SIG-M5 treated with dmso at 0.1 percent for 504 hours (cell line): Measurements from ENCODE around the gene MIEN1.
"Not testable (repeated sequence)": the region's sequence is repeated elsewhere in the genome, so short reads cannot be mapped to it uniquely, and the experiment has no call there.

ENCODE experiments used
- DNase-seq: peaks from one replicate; lab custom pipeline; 2025; ENCODE audit not compliant: unreplicated experiment; lab: John Stamatoyannopoulos, UW

Gene MIEN1

DNA sequence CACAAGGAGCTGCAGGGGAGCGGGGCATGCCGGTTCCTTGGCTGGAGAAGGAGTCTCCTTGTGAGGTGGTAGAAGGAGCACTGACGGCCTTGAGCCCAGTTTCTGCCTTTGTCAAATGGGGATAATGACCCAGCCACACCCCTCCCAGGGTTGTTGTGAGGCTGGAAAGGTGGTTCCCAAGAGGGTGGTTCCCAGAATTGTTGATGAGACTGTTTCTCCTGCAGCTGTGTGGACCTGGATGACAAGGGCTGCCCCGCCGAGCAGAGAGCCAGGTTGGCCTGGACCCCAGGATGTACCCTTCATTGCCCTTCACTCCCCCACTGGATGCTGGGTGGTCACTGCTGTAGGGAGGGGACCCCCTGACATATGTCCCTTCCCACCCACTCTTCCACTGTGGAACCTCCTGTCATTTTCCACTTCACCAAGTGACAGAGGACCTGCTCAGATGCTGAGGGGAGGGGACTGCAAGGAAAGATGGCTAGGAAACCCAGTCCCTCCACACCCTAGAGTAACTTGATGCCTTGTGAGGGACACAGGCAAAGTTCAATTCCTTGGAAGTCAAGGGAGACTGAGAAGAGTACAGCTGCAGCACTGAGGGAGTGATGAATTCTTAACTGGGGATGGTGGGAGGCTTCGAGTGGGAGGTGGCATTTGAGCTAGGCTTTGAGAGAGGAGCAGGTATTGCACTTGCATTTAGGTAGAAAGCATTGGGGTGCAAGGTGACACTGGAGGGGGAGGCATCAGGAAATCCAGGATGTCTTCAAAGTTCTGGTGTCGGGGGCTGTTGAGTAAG is 10.6 kb downstream of the MIEN1 start:
- no peak for DNase-seq

DNA sequence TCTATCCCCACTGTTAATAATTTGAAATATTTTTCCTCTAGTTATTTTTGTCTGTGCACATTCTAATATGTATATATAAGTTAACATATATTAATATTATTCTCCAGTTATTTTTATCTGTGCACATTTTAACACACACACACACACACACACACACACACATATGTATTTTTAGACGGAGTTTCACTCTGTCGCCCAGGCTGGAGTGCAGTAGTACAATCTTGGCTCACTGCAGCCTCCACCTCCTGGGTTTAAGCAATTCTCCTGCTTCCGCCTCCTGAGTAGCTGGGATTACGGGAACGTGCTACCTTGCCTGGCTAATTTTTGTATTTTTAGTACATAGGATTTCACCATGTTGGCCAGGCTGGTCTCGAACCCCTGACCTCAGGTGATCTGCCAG is 12.7 kb downstream of the MIEN1 start:
- DNase-seq: no peak

DNA sequence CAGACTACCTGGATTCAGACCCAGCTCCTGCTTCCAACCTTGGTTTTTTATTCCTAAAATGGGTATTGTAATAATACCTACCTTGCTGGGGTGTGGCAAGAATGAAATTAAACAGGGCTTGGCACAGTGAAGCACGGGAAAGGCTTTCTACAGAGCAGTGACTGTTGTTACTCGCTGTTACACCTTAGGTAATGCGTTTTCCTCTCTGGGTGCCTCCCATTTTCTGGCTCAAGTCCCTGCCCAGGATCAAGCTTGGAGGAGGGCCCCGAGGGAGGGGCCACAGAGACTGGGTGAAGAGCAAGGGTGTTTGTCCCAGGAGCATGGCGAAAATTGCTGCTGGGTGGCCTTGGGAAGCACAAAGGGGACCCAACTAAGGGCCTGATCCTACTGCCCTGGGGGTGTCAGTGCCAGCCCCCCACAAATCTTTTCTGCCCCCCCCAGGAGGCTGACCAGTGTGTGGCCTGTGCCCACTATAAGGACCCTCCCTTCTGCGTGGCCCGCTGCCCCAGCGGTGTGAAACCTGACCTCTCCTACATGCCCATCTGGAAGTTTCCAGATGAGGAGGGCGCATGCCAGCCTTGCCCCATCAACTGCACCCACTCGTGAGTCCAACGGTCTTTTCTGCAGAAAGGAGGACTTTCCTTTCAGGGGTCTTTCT is 13.3 kb downstream of the MIEN1 start:
- no peak for DNase-seq

DNA sequence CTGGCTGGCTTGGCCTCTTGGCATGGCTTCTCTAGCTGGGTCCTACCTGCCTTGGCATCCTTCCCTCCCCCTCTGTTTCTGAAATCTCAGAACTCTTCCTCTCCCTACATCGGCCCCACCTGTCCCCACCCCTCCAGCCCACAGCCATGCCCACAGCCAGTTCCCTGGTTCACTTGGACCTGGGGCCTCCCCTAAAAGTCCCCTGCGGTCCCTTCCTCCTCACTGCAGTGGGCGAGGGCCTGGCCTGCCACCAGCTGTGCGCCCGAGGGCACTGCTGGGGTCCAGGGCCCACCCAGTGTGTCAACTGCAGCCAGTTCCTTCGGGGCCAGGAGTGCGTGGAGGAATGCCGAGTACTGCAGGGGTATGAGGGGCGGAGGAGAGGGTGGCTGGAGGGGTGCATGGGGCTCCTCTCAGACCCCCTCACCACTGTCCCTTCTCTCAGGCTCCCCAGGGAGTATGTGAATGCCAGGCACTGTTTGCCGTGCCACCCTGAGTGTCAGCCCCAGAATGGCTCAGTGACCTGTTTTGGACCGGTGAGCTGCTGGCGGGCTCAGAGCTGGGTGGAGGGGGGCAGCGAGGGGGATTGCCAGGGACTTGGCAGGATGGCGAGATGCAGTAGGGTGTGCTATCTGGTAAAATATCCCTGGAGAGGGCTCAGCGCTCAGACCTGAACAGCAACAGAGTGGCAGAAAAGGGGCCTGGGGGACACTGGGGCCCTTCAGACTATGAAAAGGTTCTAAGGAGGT is 14.1 kb downstream of the MIEN1 start:
- no peak for DNase-seq

DNA sequence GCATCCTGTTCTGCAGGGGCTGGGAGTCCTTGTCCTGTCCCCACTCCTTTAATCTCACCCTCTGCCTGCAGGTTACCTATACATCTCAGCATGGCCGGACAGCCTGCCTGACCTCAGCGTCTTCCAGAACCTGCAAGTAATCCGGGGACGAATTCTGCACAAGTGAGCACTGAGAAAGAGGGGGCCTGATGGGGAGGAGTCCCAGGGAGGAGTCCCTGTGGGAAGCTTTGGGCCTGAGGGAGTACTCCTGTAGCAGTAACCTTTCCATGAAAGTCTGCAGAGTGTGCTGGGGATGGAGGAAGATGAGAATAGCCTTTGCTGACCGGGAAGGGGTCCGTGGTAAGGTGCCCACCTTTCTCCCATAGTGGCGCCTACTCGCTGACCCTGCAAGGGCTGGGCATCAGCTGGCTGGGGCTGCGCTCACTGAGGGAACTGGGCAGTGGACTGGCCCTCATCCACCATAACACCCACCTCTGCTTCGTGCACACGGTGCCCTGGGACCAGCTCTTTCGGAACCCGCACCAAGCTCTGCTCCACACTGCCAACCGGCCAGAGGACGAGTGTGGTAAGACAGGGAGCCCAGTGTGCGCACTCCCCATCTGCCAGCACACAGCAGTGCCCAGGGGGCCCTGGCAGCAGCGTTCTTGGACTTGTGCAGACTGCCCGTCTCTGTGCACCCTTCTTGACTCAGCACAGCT is 14.8 kb downstream of the MIEN1 start:
- no peak for DNase-seq

DNA sequence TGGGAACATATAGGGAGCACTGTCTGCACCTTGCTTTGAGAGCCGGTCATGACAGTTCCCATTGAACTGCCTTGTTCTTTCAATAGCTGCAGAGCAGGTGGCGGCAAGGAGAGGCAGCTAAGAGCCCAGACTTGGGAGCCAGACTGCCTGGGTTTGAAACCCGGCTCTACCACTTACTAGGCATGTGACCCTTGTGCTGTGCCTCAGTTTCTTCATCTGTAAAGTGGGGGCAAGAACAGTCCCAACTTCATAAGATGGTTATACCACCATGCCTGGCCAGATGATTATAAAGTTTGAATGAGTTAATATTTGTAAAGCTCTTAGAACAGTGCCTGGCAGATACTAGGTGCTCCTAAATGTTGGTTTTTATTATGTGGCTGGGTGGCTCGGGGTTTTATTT is 16.1 kb downstream of the MIEN1 start:
- DNase-seq: no peak

DNA sequence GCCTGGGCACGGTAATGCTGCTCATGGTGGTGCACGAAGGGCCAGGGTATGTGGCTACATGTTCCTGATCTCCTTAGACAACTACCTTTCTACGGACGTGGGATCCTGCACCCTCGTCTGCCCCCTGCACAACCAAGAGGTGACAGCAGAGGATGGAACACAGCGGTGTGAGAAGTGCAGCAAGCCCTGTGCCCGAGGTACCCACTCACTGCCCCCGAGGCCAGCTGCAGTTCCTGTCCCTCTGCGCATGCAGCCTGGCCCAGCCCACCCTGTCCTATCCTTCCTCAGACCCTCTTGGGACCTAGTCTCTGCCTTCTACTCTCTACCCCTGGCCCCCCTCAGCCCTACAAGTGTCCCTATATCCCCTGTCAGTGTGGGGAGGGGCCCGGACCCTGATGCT is 18.5 kb downstream of the MIEN1 start:
- DNase-seq: no peak

DNA sequence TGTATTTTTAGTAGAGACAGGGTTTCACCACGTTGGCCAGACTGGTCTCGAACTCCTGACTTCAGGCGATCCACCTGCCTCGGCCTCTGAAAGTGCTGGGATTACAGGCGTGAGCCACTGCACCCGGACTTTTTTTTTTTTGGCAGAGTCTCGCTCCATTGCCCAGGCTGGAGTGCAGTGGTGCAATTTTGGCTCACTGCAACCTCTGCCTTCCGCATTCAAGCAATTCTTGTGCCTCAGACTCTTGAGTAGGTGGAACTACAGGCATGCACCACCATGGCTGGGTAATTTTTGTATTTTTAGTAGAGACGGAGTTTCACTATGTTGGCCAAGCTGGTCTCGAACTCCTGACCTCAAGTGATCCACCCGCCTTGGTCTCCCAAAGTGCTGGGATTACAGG is 19.3 kb downstream of the MIEN1 start:
- not testable (repeated sequence) for DNase-seq

DNA sequence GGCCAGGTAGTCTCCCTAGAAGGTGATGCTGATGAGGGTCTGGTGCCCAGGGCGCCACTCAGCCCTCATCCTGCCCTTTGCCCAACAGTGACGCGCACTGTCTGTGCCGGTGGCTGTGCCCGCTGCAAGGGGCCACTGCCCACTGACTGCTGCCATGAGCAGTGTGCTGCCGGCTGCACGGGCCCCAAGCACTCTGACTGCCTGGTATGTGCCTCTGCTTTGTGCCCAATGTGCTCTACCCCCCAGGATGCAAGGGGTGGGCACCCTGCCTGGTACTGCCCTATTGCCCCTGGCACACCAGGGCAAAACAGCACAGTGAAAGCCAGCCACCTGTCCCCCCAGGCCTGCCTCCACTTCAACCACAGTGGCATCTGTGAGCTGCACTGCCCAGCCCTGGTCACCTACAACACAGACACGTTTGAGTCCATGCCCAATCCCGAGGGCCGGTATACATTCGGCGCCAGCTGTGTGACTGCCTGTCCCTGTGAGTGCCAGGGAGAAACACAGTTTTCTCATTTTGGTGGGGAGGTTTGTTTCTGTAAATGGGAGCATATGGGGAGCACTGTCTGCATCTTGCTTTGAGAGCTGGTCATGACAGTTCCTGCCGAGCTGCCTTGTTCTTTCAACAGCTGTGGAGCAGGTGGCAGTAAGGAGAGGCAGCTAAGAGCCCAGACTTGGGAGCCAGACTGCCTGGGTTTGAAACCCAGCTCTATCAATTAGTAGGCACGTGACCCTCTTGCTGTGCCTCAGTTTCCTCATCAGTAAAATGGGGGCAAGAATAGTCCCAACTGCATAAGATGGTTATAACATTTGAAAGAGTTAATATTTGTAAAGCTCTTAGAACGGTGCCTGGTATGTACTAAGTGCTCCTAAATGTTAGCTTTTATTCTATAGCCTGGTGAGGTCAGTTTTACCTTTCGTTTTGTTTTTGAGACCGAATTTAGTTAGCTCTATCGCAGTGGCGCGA is 20.1 kb downstream of the MIEN1 start:
- DNase-seq: no peak

DNA sequence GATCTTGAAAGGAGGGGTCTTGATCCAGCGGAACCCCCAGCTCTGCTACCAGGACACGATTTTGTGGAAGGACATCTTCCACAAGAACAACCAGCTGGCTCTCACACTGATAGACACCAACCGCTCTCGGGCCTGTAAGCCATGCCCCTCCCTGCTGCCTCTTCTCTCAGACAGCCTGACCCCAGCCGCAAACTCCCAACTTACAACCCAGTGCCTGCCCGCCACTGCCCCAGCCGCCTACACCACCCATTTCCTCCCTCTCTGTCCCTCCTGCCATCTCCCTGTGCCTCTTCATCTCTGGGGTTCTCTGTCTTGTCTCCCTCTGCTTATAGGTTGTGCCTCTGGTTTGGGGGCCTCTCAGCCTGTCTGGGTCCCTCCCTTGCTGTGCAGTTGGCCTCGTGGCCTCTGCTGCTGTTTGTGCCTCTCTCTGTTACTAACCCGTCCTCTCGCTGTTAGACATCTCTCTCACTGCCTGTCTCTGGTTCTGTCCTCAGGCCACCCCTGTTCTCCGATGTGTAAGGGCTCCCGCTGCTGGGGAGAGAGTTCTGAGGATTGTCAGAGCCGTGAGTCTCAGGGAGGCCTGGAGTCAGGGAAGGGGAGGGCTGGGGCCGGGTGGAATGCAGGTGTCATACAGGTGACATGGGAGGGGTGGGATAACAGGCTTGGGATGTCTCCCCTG is 20.9 kb downstream of the MIEN1 start:
- no peak for DNase-seq

DNA sequence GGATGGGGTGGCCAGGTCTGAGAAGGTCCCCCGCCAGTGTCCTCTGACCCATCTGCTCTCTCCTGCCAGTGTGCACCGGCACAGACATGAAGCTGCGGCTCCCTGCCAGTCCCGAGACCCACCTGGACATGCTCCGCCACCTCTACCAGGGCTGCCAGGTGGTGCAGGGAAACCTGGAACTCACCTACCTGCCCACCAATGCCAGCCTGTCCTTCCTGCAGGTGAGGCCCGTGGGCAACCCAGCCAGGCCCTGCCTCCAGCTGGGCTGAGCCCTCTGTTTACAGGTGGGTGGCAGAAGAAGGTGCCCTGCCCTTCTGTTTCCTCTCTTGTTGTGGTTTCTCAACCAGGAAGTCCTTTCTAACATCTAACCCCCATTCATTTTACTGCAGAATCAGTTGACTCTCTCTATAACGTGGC is 23.4 kb downstream of the MIEN1 start:
- DNase-seq: no peak

DNA sequence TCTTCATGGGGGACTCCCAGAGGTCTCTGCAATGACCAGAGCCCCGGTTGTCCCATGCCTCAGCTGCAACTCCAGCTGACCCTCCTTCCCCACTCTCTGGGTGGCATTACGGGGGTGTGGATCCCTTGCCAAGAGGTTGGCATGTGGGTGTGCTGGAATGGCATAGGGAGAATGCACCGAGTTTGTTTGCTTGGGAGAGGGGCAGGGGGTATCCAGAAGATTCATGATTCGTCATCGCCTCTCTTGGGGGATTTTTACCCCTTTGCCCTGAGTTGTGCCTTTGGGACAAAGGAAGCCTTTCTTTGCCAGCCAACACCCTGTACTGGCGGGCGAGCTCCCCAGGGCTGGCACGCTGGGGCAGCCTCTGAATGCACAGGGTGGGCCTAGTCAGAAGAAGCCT is 23.9 kb downstream of the MIEN1 start:
- no peak for DNase-seq

DNA sequence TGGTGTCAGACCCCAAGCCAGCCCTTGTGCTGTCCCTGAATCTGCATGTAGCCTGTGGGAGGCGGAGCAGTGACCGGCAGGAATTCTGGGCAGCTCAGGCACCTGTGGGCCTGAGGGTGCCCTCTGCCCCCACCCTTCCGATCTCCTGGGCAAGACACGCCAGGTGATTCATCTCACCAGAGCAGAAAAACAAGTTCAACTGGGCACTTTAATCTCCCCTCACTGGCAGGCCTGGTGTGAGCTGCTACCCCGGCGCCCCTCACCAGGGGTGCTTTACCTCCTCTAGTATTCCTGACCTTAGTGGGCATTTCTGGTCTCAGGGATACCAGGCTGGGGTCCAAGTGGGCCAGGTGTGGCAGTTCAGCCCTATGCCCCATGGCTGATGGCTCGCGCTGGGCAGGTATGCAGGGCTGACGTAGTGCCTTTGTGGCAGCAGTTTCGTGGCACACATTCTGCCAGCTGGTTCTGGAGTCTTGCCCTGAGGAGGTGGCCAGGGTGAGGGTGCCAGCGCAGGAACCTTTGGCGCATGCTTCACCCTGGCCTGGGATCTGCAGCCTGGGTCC is 24.5 kb downstream of the MIEN1 start:
- DNase-seq: peak; percentile 28

DNA sequence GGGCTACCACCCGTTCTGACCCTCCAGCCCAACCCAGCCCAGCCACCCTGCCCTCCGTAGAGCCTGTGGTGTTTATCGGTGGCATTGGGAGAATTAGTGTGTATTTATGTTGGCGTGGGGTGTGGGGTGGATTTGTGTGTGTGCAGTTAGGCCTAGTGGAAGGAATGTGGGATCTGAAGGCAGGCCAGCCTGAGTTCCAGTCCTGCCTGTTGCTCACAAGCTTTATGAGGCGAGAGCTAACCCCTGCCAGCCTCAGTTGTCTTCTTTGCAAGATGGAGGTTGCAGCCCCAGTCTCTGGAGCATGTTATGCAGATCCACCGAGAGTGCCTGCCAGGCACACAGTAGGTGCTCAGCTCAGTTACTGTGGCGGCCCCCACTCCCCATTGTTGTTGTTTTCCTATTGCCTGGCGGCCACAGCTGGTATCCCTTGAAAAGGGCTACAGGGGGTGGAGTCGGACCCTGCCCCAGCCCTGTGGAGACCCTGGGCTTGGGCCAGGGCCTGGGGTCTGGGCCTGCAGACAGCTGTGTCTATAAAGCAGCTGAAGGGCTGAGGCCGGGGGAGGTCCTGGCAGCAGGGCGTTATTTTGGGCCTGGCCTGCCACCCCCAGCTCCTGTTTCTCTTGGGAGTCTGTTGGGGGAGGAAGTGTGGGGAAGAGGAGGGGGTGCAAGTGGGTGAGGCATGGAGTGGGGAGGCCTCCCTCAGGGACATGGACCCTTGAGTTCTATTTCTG is 25.3 kb downstream of the MIEN1 start:
- no peak for DNase-seq

DNA sequence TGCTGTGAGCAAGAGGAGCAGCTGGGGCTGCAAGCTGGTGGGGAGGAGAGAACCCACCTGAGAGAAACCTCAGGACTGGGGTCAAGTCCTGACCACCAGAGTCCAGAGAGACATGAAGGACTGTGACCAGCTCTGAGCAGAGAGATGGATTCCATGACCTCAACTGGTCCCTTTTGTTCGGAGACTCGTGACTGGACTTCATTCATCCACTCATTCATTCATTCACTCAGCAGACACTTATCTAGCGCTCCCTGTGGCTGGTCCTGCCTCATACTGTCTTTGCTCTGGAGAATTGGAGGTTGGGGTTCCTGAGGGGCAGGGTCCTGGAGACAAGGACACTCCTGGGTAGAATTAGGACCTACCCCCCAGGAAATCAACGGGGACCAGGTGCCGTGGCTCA is 26.4 kb downstream of the MIEN1 start:
- DNase-seq: no peak

DNA sequence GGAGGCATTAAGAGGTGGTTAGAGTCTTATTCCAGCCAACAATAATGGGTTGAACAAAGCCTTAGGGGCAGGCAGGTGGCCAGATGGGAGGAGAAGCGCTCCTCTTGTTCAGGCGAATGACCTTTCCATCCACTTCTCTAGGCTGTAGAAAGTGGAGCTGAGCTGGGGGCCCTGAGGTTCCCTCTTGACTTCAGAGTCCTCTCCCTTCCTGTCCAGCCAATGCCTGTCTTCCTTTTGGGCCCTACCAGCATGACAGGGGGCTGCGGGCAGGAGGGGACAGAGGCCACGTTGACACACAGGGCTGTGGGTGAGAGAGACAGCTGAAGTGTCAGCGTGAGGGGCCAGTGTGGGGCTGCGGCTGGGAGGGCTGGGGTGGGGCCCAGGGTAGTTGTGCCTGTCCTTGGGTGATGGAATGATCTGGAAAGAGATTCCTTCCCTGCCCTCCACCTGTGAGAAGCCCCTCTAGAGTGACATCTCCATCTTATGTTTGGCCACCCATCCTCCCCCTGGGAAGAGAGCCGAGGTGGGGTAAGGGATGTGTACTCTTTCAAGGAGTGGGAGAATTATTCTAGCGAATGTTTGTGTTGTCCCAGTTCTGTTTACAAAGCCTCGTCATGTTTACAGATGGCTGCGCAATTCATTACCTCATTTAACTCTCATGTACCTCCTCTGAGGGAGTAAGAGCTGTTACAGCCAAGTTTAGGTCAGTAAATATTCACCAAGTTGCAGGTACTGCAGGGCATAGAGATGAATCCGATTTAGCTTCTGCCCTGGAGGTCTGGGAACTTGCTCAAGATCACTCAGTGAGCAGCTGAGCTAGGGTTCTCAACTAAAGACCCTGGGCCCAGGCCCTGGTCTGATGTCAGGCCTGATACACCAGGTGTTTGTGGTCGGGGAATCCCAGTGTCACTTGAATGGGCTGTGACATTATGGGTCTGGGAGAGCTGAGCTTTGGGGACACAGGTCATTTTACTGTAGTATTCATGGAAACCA is 27.1 kb downstream of the MIEN1 start:
- DNase-seq: no peak

DNA sequence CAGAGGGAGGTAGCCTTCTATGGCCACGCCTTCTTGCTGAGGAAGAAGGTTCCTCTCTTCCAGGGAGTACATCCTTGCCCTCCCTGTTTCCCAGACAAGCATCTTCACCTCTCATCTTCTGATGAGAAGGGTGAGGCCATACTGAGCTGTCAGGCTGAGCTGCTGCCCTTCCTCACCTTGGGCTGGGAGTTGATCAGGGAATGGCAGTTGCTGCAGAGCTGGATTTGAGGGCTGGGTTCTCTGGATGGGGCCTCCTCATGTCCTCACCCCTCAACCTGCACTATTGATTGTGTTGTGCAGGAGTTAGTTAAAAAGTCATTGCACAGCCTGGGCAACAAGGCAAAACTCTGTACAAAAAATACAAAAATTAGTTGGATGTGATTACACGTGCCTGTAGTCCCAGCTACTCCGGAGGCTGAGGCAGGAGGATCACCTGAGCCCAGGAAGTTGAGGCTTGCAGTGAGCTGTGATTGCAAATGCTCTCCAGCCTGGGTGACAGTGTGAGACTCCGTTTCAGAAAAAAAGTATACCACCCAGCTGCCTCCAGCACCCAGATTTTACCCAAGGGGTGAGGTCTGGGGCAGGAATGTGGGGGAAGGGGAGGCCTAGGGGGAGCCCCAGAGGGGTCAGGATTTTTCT is 28.4 kb downstream of the MIEN1 start:
- no peak for DNase-seq
